HG03575 (cell line): Measurements from ENCODE around the gene CCDC89.

ENCODE experiments used
- ATAC-seq: cut with Tn5 transposase; IDR thresholded peaks from one replicate; pipeline ENCODE4 v1.9.1; 2021; ENCODE audit not compliant: unreplicated experiment, insufficient number of reproducible peaks, low FRiP score; ENCODE audit errors: extremely low read depth

CCDC89 gene

DNA sequence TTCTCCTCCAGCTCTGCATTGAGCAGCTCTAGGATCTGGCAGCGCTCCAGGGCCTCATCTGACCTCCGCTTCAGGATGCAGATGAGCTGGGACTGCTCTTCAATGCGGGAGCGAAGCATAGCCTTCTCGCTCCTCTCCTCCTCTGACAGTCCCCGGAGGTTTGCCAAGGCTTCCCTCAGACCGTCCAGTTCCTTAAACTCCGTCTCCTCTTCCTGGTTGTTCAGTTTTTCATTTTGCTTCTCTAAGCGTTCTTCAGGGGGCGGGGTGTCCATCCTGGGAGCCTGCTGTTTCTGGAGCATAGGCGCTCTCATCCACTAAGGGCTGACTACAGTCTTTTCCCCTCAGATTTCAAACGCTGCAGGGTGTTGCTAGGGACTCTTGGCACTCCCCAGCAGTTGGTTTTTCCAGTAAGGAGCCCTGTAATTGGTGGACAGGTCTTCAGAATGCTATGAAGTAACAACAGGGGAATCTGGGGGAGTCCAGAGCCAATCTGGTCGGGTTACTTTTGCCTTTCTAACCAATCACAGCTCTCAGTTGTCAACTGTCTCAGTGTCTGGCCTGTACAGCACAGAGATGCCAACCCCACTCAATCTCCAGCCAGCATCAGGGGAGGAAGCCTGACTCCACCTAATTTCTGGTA is at the start of gene CCDC89:
CCDC89 (minus strand) TSS at position 376 of the 640 bp plus-strand sequence; CDS start at position 311, 65 bp downstream.
- ATAC-seq, result no peak

DNA sequence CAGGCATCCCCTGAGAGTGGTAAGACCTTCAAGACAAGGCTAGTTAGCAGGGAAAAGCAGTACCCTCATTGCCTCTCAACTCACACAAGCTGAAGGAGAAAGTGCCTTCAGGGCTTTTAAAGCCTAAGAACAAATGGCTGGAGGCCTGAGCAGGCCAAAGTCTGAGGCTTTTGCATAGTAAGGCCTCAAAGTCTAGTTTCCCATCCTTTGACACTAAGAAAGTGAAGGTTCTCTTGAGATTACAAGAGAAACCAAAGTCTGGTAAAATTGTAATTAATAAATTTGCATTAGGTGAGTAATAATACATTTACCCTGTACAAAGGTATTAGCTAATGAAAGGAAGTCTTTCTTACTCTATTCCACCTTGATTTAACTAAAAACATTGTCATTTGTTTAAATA is 47.0 kb upstream of the CCDC89 start:
- ATAC-seq, result no peak

DNA sequence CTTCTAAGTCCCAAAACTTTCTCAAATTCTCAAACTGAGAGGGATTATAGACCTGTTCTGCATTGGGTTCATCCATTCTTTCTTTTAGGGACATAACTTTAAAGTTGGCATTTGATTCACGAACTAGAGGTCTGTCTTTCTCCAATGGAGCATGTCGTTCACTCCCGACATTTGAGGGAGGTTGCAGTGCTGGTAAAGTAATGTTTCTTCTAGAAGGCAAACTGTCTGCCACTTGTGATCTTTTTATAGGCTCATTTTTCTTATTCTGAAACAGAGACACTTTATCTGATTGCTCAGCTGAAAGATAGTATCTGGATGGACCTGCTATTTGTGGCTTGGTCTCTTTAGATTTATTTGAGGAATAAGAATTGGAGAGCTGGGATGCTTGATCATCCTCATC is 40.4 kb upstream of the CCDC89 start:
- no peak for ATAC-seq

GRCh38 chr11:85725510-85726258 is 39.7 kb upstream of the CCDC89 start:
- no peak for ATAC-seq

DNA sequence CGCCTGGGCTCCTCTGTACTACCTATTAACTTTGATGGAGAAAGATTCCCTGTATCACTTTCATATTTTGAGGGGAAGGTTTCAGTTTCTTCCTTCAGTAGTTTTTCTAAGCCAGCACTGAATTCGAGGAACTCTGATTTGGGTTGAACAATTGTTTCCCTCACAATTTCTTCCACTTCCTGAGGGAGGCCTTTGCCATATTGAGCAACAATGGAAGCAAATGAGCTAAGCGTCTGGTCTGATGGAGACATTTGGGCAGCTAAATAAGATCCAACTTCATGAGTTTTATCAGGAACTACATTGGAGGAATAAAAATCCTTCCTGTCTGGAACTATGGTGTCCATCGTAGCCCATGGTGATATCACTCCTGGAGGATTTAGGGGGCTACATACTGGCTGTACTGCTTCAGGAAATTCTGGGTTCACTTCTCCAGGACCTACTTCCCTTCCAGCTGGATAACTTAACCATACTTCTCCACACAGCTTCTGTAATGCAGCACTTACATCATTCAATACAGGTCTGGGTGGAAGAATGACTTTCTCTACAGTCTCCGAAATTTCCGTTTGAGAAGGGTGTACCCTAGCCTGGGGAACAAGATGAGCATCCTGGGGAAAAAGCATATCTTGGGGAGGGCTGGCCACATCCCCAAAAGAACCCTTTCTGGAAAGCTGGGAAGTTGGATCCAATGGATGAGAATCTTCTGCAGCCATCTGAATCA is 38.9 kb upstream of the CCDC89 start:
- no peak for ATAC-seq

DNA sequence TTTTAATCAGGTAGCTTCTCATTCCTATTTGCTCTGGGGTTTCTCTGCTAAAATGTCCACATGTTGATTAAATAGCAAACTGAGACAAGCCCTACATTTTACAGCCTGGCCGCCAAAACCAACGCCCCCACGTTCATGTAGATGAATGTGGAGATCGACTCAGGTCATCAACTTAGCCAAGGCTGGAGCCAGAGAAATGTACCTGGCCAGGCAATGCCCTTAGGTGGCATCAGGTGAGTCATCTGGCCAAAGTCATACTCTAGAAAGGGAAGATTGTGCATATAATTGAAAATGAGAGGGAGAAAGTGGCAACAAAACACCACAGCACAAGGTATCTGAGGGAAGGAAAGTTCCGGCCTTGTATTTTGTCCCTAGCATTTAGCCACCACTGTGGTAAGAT is 37.1 kb upstream of the CCDC89 start:
- no peak for ATAC-seq

DNA sequence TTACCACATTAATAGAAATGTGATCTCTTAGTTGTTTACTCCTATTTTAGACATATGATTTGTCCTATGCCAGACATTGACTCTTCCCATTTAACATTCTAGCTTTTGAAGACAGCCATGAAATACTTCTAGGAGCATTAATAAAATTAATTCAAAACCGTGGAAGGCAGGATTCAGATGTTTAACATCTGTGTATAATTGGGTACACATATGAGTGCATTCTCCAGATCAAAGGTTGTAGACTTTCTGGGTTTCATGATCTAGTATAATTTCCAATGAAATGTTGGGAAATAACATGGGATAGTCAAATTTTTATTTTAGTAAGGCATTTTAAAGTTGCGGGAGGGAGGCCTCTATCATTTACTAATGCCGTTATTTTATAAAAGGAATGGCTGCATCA is 35.2 kb upstream of the CCDC89 start:
- ATAC-seq, result no peak

- no peak for ATAC-seq
Measured at GRCh38 chr11:85718991-85719807, 33.2 kb upstream of the CCDC89 start.

- no peak for ATAC-seq
Measured at GRCh38 chr11:85718126-85718943, 32.3 kb upstream of the CCDC89 start.

- ATAC-seq, result no peak
Measured at GRCh38 chr11:85717429-85717828, 31.4 kb upstream of the CCDC89 start.

DNA sequence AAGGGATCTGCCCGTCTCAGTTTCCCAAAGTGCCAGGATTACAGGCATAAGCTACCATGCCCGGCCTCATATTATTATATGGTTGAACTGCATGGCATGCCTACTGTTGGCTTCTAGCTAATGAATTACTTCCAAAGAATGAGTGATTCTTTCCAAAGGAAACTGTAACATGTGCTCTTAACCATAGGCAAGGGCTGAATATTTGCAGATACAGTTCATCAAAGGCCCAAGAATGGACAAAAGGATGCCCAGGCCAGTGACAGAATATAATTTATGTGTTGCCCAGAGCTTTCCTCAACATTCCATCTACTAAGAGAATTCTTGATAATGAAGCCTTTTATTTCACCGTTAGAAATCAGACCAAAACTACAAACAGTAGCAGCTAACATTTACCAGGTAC is 27.0 kb upstream of the CCDC89 start:
- ATAC-seq, result no peak

- no peak for ATAC-seq
Measured at GRCh38 chr11:85710917-85711316, 24.9 kb upstream of the CCDC89 start.

- no peak for ATAC-seq
Measured at GRCh38 chr11:85709941-85710702, 24.1 kb upstream of the CCDC89 start.

GRCh38 chr11:85705800-85706199 is 19.8 kb upstream of the CCDC89 start:
- ATAC-seq, result no peak

GRCh38 chr11:85704967-85705366 is 19.0 kb upstream of the CCDC89 start:
- no peak for ATAC-seq

GRCh38 chr11:85699957-85700741 is 14.2 kb upstream of the CCDC89 start:
- ATAC-seq, result peak; percentile 85

DNA sequence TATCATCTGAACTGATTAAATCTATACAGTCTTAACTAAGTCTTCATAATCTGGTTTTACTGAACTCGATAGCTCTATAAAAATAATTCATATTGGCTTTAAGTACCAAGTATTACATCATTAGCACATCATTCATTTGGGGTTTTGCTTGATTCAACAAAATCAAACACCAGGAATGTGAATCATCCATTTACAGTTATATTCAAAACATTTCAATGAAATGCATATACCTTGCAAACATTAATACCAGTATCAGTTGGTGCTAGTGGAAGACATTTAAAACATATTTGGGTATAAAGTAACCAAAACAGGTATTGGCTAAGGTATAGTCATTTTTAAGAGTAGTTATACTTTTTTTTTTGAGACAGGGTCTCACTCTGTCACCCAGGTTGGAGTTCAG is 12.2 kb upstream of the CCDC89 start:
- ATAC-seq, result no peak
